ENCODE results near the gene PLPPR1. TPM values are rescaled to one million over a fixed set of nuclear protein-coding genes. Genes with fewer than 3 reads are reported as not detected.

Gene PLPPR1
- total and polyA plus RNA-seq, 2 donors (not counting 1 experiment from before 2014, with no cell fraction given): not detected

- Histone ChIP-seq H3K36me3 (ENCODE audit: control insufficient read depth, insufficient read depth, low read length) (no peaks in the 10 kb centered on the region), H3K9me3 (ENCODE audit: control insufficient read depth, insufficient read depth, low read depth, low read length) (no peaks in the 10 kb centered on the region), H3K27ac (ENCODE audit: insufficient read depth, low read length) (no peak overlapping the region), H3K27me3 (ENCODE audit: control insufficient read depth, insufficient read depth, low read length) (no peaks in the 10 kb centered on the region), H4K20me1 (ENCODE audit: control insufficient read depth, extremely low read depth, insufficient read depth, low read length) (no peaks in the 10 kb centered on the region), H3K4me2 (ENCODE audit: extremely low read depth, insufficient read depth, low read length) (no peak overlapping the region), H3K4me3 (replicated peaks in 1 of 4; ENCODE audit: control extremely low read depth in 1 of 4, insufficient read depth in 1 of 4, low read depth in 3 of 4, low read length in 4 of 4) (no peak overlapping the region), H3K9ac (ENCODE audit: insufficient read depth, low read length) (no peak overlapping the region), H3K79me2 (ENCODE audit: control insufficient read depth, insufficient read depth, low read length) (no peaks in the 10 kb centered on the region), H2AFZ (ENCODE audit: low read length) (no peak overlapping the region), H3K4me1 (ENCODE audit: control insufficient read depth, extremely low read depth, insufficient read depth, low read length) (no peaks in the 10 kb centered on the region)
- no peak for DNase-seq (ENCODE audit: low read depth in 2 of 2)
- TF ChIP-seq CTCF (conservative IDR thresholded peaks at IDR 0.05 in 1 of 2, IDR thresholded peaks at IDR 0.05 in 1 of 2; ENCODE audit: low read depth in 1 of 2, low read length in 2 of 2) (no peak), EZH2 (IDR thresholded peaks at IDR 0.05; ENCODE audit: low read length, missing control alignments) (no peak)
These were observed 27.0 kb downstream of the PLPPR1 start for GRCh38 chr9:101055516-101055915.

- Histone ChIP-seq H3K36me3 (ENCODE audit: control insufficient read depth, insufficient read depth, low read length) (no peaks in the 10 kb centered on the region), H4K20me1 (ENCODE audit: control insufficient read depth, extremely low read depth, insufficient read depth, low read length) (no peaks in the 10 kb centered on the region), H3K4me2 (ENCODE audit: extremely low read depth, insufficient read depth, low read length) (no peak overlapping the region), H3K9me3 (ENCODE audit: control insufficient read depth, insufficient read depth, low read depth, low read length) (no peaks in the 10 kb centered on the region), H3K79me2 (ENCODE audit: control insufficient read depth, insufficient read depth, low read length) (no peaks in the 10 kb centered on the region), H2AFZ (ENCODE audit: low read length) (no peak overlapping the region), H3K4me3 (replicated peaks in 1 of 4; ENCODE audit: control extremely low read depth in 1 of 4, insufficient read depth in 1 of 4, low read depth in 3 of 4, low read length in 4 of 4) (no peak overlapping the region), H3K9ac (ENCODE audit: insufficient read depth, low read length) (no peak overlapping the region), H3K27ac (ENCODE audit: insufficient read depth, low read length) (no peak overlapping the region), H3K27me3 (ENCODE audit: control insufficient read depth, insufficient read depth, low read length) (no peaks in the 10 kb centered on the region), H3K4me1 (ENCODE audit: control insufficient read depth, extremely low read depth, insufficient read depth, low read length) (no peaks in the 10 kb centered on the region)
- DNase-seq (ENCODE audit: low read depth in 2 of 2): no peak
- TF ChIP-seq EZH2 (IDR thresholded peaks at IDR 0.05; ENCODE audit: low read length, missing control alignments): no peak
- TF ChIP-seq CTCF (conservative IDR thresholded peaks at IDR 0.05 in 1 of 2, IDR thresholded peaks at IDR 0.05 in 1 of 2; ENCODE audit: low read depth in 1 of 2, low read length in 2 of 2): no peak
These were observed 34.2 kb downstream of the PLPPR1 start for GRCh38 chr9:101062686-101063085.

GRCh38 chr9:101063192-101063591 is 34.7 kb downstream of the PLPPR1 start:
- no peak overlapping the region for H3K27ac ChIP-seq (ENCODE audit: insufficient read depth, low read length)
- TF ChIP-seq EZH2 (IDR thresholded peaks at IDR 0.05; ENCODE audit: low read length, missing control alignments): no peak
- TF ChIP-seq CTCF (conservative IDR thresholded peaks at IDR 0.05 in 1 of 2, IDR thresholded peaks at IDR 0.05 in 1 of 2; ENCODE audit: low read depth in 1 of 2, low read length in 2 of 2): no peak

More at GRCh38 chr9:101063192-101063591, 34.7 kb downstream of the PLPPR1 start:
- H3K4me2 ChIP-seq (ENCODE audit: extremely low read depth, insufficient read depth, low read length): no peak overlapping the region
- H3K27me3 ChIP-seq (ENCODE audit: control insufficient read depth, insufficient read depth, low read length): no peaks in the 10 kb centered on the region
- no peaks in the 10 kb centered on the region for H3K9me3 ChIP-seq (ENCODE audit: control insufficient read depth, insufficient read depth, low read depth, low read length)
- no peak for DNase-seq (ENCODE audit: low read depth in 2 of 2)
- no peak overlapping the region for H2AFZ ChIP-seq (ENCODE audit: low read length)
- no peaks in the 10 kb centered on the region for H3K36me3 ChIP-seq (ENCODE audit: control insufficient read depth, insufficient read depth, low read length)
- no peaks in the 10 kb centered on the region for H3K4me1 ChIP-seq (ENCODE audit: control insufficient read depth, extremely low read depth, insufficient read depth, low read length)
- H3K9ac ChIP-seq (ENCODE audit: insufficient read depth, low read length): no peak overlapping the region
- H3K4me3 ChIP-seq (replicated peaks in 1 of 4; ENCODE audit: control extremely low read depth in 1 of 4, insufficient read depth in 1 of 4, low read depth in 3 of 4, low read length in 4 of 4): no peak overlapping the region
- H3K79me2 ChIP-seq (ENCODE audit: control insufficient read depth, insufficient read depth, low read length): no peaks in the 10 kb centered on the region
- no peaks in the 10 kb centered on the region for H4K20me1 ChIP-seq (ENCODE audit: control insufficient read depth, extremely low read depth, insufficient read depth, low read length)
